Hepatocyte (in vitro differentiated cells): ENCODE results near the gene DUSP14.

Experiments used
- CTCF ChIP-seq: fragments of 200-600 bp; sonication (generic); IDR thresholded peaks from 2 replicates; pipeline ENCODE4 v1.5.1; 2016; ENCODE audit warnings: antibody characterized with exemption, mild to moderate bottlenecking; ENCODE audit not compliant: poor library complexity
- EZH2 ChIP-seq: fragments of 200-600 bp; sonication (generic); IDR thresholded peaks from 2 replicates; pipeline ENCODE4 v1.6.1; 2016; ENCODE audit warnings: antibody characterized with exemption, mild to moderate bottlenecking, borderline replicate concordance

- TF ChIP-seq EZH2 (no peak), CTCF (no peak)
Measured at GRCh38 chr17:37440424-37440823, 49.3 kb upstream of the DUSP14 start.
